Embryonic facial prominence (tissue), 1 donor: ENCODE results near the gene OR51I2.

Source experiments
- DNase-seq: peaks from one replicate; pipeline ENCODE4 v3.0.0-alpha.2; 2016; ENCODE audit errors: extremely low spot score

OR51I2 gene

GRCh38 chr11:5449023-5449422 is at the start of gene OR51I2:
OR51I2 (plus strand) TSS chr11:5449323; CDS start chr11:5453489, 4,166 bp downstream.
- DNase-seq: no peak

- DNase-seq: no peak
These were observed 44.0 kb upstream of the OR51I2 start for GRCh38 chr11:5405173-5405572.

- DNase-seq: no peak
These were observed 28.1 kb upstream of the OR51I2 start for GRCh38 chr11:5420993-5421392.

- DNase-seq: no peak
These were observed 27.3 kb upstream of the OR51I2 start, which contains the start of gene OR51Q1 for GRCh38 chr11:5421811-5422210. OR51Q1 (plus strand) TSS chr11:5422111; CDS start chr11:5422201, 90 bp downstream.

GRCh38 chr11:5423131-5423530 is 26.0 kb upstream of the OR51I2 start:
- no peak for DNase-seq

GRCh38 chr11:5441414-5441813 is 7.7 kb upstream of the OR51I2 start, which contains the start of gene OR51I1:
OR51I1 (minus strand) TSS chr11:5441514; CDS start chr11:5441514, 0 bp downstream.
- no peak for DNase-seq

- DNase-seq: no peak
These were observed 5.2 kb upstream of the OR51I2 start for GRCh38 chr11:5443835-5444393.

- DNase-seq: no peak
These were observed 309 bp downstream of the OR51I2 start for GRCh38 chr11:5449432-5449831.

GRCh38 chr11:5460983-5461621 is 12.0 kb downstream of the OR51I2 start:
- DNase-seq: no peak

GRCh38 chr11:5467527-5467926 is 18.4 kb downstream of the OR51I2 start:
- DNase-seq: no peak

GRCh38 chr11:5473921-5474320 is 24.8 kb downstream of the OR51I2 start:
- no peak for DNase-seq

- DNase-seq: no peak
These were observed 27.2 kb downstream of the OR51I2 start for GRCh38 chr11:5476186-5476819.

- DNase-seq: no peak
These were observed 36.9 kb downstream of the OR51I2 start for GRCh38 chr11:5486003-5486402.

- no peak for DNase-seq
These were observed 37.3 kb downstream of the OR51I2 start for GRCh38 chr11:5486421-5486820.

- DNase-seq: no peak
These were observed 39.3 kb downstream of the OR51I2 start, which contains the start of gene OR52D1 for GRCh38 chr11:5488385-5488784. OR52D1 (plus strand) TSS chr11:5488685; CDS start chr11:5488707, 22 bp downstream.

- no peak for DNase-seq
These were observed 39.8 kb downstream of the OR51I2 start for GRCh38 chr11:5488798-5489399.

- DNase-seq: no peak
These were observed 40.6 kb downstream of the OR51I2 start for GRCh38 chr11:5489576-5490357.

- DNase-seq: no peak
These were observed 50.5 kb downstream of the OR51I2 start for GRCh38 chr11:5499671-5500070.

- no peak for DNase-seq
These were observed 51.3 kb downstream of the OR51I2 start for GRCh38 chr11:5500393-5500801.

GRCh38 chr11:5504403-5504921 is 55.3 kb downstream of the OR51I2 start:
- no peak for DNase-seq

GRCh38 chr11:5505363-5506048 is 56.4 kb downstream of the OR51I2 start:
- no peak for DNase-seq
